ENCODE data around the gene TOR4A. TPM values are rescaled to one million over a fixed set of nuclear protein-coding genes. Genes with fewer than 3 reads are reported as not detected.
A peak's percentile ranks its signal among the peaks of the same experiment; 100 is the strongest.
"Not testable (repeated sequence)": the region's sequence is repeated elsewhere in the genome, so short reads cannot be mapped to it uniquely, and the experiment has no call there.

TOR4A gene
- total RNA-seq, 2 donors from 2014 or later, result 6.2 to 9.4 TPM

DNA sequence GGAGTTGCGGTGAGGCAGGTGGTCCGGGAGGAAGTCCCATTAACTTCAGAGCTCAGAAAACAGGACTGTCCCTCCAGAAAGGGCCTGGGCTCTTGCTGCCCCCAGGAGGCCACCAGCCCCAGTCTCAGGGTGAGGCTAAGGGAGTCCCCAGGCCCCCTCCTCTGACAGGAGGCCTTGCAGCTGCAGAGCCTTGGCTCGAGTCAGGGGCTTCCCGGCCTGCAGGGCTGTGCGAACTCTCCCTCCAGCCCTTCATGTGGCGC lies 29.7 kb upstream of the TOR4A start:
- DNase-seq (no peak), ATAC-seq (no peak)
- intact Hi-C loops (cut with DNase I), result no loop called here

DNA sequence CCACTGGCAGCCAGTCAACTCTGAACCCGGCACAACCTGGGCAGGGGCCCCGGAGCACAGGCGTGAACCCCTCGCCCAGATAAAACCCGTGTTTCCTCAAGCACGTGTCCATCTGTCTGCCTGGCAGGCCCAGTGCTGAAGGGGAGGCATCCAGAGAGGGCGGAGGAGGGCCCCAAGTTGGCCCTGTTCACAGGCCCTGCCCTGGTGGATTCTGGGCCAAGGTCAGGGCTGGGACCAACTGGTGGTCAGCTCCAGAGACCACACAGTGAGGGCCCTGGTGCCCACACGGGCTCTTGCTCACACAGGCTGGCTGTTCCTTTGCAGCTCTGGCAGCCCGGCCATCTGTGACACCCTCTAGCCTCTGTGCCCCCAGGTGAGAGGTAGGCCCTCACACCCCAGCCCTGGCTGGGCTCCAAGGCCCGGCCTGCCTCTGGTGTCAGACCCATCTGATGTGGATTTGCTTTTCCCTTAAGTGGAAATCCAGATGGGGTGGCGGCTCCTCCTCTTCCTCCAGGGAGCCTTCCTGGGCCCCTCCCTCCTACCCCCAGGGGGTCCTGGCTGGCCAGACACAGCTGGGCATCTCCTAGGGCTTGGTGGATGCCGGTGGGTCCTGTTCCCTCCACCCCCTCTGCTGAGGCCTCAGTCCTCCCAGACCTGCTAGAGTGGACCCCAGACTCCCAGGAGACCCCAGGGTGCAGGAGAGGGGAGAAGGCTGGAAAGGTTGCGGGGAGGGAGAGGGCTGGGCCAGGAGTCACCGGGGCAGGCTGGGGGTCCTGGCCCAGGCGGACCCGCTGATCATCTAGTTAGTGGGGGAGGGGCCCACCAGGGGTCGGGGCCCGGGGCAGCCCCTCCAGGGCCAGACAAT lies 27.0 kb upstream of the TOR4A start:
- intact Hi-C loops (cut with DNase I), result no loop called here
- no peak for DNase-seq
- peak in 1 of 2 donors; percentile 5 for ATAC-seq

DNA sequence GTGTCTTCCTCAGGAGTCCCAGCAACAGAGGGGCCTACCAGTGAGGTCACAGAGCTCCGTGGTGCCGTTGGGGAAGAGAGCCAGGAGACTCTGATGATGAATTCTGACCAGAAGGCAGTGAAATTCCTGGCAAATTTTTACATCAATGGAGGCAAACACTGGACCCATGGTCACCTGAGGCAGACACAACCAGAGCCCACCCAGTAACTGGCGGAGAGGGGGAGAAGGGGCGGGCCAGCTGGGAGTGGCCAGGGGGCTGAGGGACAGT lies 26.4 kb upstream of the TOR4A start, which contains the start of gene STPG3:
TSS of gene STPG3 (plus strand) at position 93 of the 268 bp plus-strand sequence. CDS start at position 94, 1 bp downstream.
- DNase-seq (no peak), ATAC-seq (no peak)
- intact Hi-C loops (cut with DNase I), result no loop called here

DNA sequence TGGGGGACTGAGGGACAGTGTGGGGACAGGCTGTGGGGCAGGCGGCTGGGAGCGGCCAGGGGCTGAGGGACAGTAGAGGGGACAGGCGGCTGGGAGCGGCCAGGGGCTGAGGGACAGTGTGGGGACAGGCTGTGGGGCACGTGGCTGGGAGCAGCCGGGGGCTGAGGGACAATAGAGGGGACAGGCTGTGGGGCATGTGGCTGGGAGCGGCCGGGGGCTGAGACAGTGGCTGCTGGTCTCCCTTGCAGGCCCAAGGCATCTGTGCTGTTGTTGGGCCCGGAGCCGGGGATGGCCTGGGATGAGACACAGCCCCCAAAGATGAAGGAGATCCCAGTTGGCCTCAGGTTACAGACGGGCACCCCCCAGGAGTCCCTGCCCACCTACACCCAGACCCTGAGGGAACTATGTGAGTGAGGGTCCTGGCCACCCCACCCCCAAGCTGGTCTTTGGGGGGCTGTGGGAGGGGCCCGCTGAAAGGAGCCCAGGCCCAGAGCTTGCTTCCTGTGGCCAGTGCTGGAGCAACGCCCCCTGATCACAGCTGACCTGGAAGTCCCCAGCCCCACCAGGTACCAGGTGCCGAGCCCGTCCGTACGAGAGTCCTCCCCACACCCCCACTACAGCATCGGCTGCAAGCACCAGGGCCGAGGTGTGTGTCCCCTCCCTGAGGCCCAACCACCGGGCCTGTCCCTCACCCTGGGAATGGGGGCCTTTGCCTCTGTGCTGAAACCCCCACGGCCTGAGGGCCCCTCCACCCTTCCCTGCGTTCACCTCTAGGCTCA lies 25.8 kb upstream of the TOR4A start:
- no peak for DNase-seq
- intact Hi-C loops (cut with DNase I), result no loop called here
- no peak for ATAC-seq

DNA sequence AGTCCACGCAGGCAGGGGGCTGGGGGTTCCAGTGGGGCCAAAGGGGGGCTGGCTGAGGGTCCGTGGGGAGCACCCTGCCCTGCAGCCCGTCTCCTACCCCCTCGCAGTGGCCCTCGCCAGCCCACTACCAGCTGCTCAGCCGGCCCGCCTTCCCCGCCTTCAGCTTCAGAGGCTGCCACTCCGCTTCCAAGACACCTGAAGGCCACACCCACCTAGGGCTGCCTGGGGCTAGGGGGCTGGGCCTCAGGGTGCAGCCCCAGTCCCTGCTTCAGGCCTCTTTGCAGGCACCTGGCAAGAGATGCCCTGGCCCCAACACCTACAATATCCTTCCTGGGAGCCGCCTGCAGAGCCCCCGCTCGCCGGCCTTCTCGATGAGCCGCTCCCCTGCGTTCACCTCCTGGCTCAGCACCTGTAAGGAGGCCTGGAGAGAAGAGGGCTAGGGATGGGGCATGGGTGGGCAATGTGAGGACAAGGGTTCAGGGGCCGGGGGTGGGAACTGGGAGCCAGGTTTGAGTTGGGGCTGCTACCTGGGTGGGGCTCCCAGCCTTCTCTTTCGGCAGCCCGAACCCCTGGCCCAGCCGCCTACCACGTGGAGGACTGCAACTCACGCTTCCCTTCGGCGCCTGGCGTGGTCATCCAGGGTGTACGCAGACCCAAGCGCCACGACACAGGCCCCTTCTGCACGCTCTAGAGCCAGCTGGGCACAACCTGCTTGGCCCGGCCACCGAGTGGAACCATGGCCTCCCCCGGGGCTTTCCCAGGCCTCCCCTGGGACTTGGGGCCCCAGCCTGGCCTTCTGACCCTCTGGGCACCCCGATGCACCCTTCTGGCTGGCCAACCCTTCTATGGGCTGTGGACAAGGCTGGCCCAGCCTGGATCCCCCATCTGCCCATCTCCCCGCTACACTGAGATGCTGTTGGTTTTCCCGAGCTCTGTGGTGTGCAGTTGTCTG lies 24.7 kb upstream of the TOR4A start:
- no peak for ATAC-seq

GRCh38 chr9:137253717-137254623 lies 23.6 kb upstream of the TOR4A start:
- DNase-seq, result no peak
- intact Hi-C loops (cut with DNase I), result no loop called here
- ATAC-seq, result peak in 1 of 2 donors; percentile 0

More for the DNA sequence above, 24.7 kb upstream of the TOR4A start:
- intact Hi-C loops (cut with DNase I), result no loop called here
- DNase-seq, result no peak

GRCh38 chr9:137254624-137255447 lies 22.7 kb upstream of the TOR4A start, which contains the start of gene NELFB:
Gene NELFB, plus strand, starts transcription at chr9:137255327.
- peak; percentile 94 for DNase-seq
- peak; percentile 90 to 94 for ATAC-seq
- intact Hi-C loops (cut with DNase I), result no loop called here

- DNase-seq, result no peak
- intact Hi-C loops (cut with DNase I), result no loop called here
- peak; percentile 6 to 33 for ATAC-seq
Observed at GRCh38 chr9:137255448-137256114, 21.9 kb upstream of the TOR4A start.

DNA sequence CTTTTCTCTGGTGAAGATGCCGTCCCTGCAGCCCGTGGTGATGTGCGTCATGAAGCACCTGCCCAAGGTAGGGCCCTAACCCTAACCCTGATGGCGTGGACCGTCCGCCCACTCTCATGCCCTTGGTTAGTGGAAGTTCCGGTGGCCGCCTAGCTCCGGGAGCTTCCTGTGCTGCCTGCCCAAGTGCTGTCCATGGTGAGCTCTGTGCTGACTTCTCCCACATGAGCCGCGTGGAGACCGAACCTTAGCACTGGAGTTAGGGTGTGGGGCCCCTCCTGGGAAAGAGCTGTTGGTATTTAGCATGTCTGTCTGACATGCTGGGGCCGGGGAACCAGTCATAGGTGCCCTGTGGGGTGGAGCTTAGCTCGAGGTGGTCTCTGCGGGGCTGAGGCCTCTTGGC lies 21.2 kb upstream of the TOR4A start:
- ATAC-seq, result no peak
- DNase-seq, result no peak
- intact Hi-C loops (cut with DNase I), result no loop called here

GRCh38 chr9:137256856-137257255 lies 20.7 kb upstream of the TOR4A start:
- no peak for DNase-seq
- intact Hi-C loops (cut with DNase I), result no loop called here

GRCh38 chr9:137262173-137262908 lies 15.2 kb upstream of the TOR4A start:
- ATAC-seq; intact Hi-C loops (cut with DNase I): not testable (repeated sequence)
- peak; percentile 58 for DNase-seq

More at GRCh38 chr9:137256856-137257255, 20.7 kb upstream of the TOR4A start:
- ATAC-seq, result no peak

DNA sequence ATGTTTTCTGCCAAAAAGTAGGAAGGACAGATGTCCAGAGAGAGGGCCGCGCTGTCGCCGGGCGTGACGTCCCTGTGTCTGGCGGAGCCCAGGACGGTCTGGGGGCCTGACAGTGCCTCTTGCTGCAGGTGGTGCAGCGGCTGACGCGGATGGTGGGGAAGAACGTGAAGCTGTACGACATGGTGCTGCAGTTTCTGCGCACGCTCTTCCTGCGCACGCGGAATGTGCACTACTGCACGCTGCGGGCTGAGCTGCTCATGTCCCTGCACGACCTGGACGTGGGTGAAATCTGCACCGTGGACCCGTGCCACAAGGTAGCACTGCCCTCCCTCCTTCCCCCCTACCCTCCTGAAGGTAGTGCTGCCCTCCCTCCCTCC lies 14.6 kb upstream of the TOR4A start:
- ATAC-seq (peak in 1 of 2 donors; percentile 20), DNase-seq (no peak)
- intact Hi-C loops (cut with DNase I), result no loop called here

GRCh38 chr9:137263506-137263905 lies 14.0 kb upstream of the TOR4A start:
- intact Hi-C loops (cut with DNase I), result no loop called here
- DNase-seq, result no peak
- ATAC-seq, result no peak

GRCh38 chr9:137264067-137264466 lies 13.5 kb upstream of the TOR4A start:
- intact Hi-C loops (cut with DNase I), result no loop called here
- no peak for DNase-seq
- no peak for ATAC-seq

DNA sequence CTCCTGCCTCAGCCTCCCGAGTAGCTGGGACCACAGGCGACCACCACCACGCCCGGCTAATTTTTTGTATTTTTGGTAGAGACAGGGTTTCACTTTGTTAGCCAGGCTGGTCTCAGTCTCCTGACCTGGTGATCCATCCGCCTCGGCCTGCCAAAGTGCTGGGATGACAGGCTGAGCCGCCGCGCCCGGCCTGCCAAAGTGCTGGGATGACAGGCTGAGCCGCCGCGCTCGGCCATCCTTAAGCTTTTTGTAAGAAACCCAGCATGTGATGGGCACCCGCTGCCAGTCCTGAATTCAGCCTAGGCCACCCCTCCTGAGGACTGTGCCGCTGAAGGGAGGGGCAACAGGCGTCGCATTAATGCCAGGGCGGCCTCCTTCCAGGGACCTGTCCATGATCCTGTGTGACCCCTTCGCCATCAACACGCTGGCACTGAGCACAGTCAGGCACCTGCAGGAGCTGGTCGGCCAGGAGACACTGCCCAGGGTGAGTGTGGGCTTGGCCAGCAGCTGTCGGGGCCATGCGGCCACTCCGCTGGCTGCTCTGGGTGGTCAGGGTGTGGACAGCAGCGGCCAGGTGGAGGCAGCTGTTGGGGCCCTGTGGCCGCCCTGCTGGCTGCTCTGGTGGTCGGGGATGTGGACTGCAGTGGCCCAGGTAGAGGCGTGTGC lies 11.9 kb upstream of the TOR4A start:
- DNase-seq (no peak), ATAC-seq (no peak)
- intact Hi-C loops (cut with DNase I), result no loop called here

- no peak for DNase-seq
- intact Hi-C loops (cut with DNase I), result no loop called here
- ATAC-seq, result no peak
Observed at GRCh38 chr9:137266162-137266527, 11.4 kb upstream of the TOR4A start.

Measured in left cardiac atrium (tissue), 4 donors.